ENCODE data around the gene DLK2.

DNA sequence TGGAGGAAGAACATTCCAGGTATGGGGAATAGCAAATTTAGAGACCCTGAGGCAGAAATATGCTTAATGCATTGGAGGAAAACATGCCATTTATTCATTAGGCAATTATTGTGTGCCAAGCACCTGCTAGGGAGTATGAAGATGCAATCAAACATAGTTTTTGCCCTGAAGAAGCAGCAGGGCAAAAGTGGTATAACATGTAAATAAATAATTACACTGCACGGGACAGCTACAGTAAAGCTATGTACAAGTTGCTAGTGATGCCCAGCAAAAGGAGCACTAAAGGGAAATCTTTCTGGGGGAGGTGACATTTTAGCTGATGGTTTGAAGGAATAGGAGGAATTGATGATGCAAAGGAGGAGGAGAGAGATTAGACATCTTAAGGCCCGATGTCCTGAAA is 21.4 kb upstream of the DLK2 start:
- TF ChIP-seq, protein P1, sequence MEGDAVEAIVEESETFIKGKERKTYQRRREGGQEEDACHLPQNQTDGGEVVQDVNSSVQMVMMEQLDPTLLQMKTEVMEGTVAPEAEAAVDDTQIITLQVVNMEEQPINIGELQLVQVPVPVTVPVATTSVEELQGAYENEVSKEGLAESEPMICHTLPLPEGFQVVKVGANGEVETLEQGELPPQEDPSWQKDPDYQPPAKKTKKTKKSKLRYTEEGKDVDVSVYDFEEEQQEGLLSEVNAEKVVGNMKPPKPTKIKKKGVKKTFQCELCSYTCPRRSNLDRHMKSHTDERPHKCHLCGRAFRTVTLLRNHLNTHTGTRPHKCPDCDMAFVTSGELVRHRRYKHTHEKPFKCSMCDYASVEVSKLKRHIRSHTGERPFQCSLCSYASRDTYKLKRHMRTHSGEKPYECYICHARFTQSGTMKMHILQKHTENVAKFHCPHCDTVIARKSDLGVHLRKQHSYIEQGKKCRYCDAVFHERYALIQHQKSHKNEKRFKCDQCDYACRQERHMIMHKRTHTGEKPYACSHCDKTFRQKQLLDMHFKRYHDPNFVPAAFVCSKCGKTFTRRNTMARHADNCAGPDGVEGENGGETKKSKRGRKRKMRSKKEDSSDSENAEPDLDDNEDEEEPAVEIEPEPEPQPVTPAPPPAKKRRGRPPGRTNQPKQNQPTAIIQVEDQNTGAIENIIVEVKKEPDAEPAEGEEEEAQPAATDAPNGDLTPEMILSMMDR (IDR thresholded peaks at IDR 0.05), result no peak
- TF ChIP-seq POLR2A (IDR thresholded peaks at IDR 0.05), result no peak
